DMS114 treated with DMSO at 0.1 percent for 48 hours (cell line): ENCODE data around the gene ATP2B3.

ENCODE experiments used
- DNase-seq: peaks from one replicate; lab custom pipeline; 2025; ENCODE audit not compliant: unreplicated experiment; lab: John Stamatoyannopoulos, UW

The ATP2B3 gene

GRCh38 chrX:153609917-153610835 lies 92.7 kb downstream of the ATP2B3 start:
- peak; percentile 37 for DNase-seq

- DNase-seq = no peak
Observed at GRCh38 chrX:153610836-153611213, 93.4 kb downstream of the ATP2B3 start.

- DNase-seq = no peak
Observed at GRCh38 chrX:153611298-153612095, 94.1 kb downstream of the ATP2B3 start.

DNA sequence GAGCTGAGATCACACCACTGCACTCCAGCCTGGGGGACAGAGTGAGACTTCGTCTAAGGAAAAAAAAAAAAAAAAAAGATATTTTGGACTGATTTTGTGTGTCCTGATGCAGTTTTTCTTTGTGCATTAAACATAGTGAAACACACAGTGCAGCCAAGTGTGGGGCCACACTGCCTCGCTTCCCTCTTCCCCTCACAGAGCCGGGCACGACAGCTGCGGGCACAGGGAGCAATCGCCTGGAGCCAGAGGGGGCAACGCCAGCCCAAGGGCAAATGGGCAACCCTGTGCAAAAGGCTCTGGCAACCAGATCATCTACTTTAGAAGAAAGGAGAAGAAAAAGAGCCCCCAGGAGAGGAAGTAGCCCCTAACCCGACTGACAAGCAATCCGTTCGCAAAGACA lies 95.0 kb downstream of the ATP2B3 start:
- no peak for DNase-seq

- no peak for DNase-seq
Observed at GRCh38 chrX:153614818-153615217, 97.4 kb downstream of the ATP2B3 start.

DNA sequence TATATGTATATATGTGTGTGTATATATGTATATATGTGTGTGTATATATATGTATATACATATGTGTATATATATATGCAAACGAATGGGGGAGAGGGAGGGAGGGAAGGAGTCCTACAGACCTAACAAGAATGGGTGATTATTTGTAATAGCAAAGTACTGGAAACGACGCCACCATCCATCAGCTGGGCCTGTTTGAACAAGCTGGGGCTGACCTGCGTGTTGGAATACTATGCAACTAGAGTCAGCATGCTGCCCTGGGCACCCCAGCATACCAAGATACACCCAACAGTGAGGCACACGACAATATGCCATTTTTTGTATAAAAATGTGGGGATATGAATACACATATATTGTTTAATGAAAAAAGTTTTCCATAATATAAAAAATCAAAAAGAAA lies 103.1 kb downstream of the ATP2B3 start:
- no peak for DNase-seq

DNA sequence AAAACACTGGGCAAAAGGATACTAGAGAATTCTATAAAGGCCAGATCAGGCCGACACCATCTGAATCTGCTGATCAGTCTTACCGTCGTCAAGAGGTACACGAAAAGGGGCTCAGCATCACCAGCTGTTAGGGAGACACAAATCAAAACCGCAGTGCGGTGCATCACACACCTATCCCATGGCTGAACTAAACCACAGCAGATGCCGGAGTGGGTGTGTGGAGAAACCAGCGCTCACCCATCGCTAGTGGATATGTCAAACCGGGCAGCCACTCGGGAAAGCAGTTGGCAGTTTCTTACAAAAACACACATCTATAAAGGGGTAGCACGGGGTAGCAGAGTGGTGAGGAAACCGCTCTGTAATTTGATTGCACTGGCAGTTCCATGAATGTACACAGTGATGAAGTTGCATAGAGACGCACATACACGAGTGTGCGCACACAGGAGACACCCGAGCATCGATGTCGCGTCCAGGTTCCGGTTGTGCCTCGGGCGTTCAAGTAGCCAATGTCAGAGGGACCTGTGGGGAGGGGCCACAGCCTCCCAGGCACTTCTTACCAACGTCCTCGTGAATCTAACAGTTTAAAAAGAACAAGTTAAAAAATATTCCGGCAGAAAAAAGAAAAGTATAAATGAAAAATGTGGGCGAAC lies 104.6 kb downstream of the ATP2B3 start:
- DNase-seq = no peak

DNA sequence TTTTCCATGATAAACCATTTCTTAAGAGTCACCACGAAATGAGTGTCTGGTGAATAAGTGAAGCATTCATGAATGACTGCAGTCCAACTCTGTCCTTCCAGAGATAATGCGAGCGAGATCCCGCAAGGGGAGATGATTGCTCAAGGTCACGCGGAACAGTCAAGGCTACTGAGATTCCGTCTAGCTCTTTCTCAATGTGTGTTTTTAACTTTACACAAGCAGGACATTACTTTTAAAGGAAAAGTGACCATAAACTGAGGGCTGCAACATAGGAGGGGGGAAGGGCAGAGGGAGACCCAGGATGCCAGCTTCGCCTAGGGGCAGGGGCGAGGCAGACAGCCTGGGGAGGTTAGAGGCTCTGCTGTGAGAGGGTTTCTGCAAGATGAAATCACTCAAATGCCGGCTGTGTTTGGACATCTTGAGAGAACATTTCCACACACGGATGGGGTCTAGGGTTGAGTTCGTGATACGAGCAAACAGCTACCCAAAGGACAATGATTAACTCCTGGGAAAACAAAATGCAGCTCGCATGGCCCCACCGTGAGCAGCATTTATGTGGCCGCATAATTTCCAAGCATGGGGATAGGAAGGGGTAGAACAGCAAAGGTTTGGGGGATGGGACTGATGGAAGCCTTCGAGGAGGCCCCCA lies 105.3 kb downstream of the ATP2B3 start:
- DNase-seq = no peak

DNA sequence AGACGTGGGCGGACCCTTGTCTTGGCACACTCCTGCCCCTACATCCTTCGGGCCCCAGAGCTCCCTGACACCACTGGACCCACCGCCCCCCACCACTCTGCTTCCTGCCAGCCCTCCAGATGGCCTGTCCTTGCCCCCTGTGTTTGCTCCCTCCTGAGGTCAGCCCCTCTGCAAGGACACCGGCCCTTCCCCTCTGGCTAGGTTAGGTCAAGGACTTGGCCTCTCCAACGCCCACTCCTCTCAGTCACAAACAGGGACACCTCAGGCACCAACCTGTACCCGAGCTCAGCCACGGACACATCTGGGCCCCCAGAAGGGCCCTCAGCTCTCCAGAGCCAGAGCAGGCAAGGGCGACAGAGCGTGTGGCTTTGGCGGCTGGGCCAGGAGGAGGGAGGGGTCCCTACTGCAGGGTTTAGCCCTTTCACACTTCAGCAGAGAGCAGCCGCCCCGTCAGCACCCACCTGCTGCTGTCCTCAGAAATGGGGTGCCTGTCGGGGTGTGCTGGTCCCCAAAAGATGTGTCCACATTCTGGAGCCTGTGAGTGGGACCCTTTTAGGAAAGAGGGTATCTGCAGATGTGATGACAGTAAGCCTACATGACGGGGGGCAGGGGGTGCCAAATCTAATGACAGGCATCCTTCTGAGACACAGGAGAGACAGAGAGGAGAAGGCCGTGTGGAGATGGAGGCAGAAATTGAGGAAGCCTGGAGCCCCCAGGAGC lies 106.0 kb downstream of the ATP2B3 start:
- DNase-seq = no peak

- no peak for DNase-seq
Observed at GRCh38 chrX:153624196-153625091, 107.0 kb downstream of the ATP2B3 start.

GRCh38 chrX:153625271-153626024 lies 108.0 kb downstream of the ATP2B3 start:
- no peak for DNase-seq

DNA sequence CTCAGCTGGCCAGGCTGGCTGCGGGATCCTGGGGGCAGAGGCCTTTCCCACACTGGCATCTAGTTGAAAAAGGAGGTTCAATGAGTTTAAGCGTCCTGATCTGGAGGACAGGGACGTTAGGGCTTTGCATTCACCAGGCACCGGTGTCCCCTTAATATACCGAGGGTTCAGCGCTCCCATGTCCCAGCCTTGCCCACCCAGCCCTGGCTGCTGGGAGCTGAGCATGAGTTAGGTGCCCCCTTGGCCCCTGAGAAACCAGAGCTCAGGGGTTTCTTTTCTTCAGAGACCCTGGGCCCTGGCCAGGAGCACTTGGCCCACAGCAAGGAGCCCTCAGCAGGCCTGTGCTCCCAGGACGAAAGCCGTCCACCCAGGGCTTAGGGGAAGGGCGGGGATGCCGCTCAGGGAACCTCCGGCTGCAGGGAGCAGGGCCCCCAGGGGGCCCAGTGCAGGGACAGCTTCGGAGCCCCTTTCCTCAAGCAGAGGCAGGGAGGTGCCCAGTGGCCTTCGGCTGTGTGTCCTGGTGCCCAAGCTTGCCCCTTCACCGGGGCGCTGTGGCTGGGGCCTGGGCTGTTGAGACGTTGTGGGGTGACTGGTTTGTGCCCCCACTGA lies 108.7 kb downstream of the ATP2B3 start:
- DNase-seq = no peak

DNA sequence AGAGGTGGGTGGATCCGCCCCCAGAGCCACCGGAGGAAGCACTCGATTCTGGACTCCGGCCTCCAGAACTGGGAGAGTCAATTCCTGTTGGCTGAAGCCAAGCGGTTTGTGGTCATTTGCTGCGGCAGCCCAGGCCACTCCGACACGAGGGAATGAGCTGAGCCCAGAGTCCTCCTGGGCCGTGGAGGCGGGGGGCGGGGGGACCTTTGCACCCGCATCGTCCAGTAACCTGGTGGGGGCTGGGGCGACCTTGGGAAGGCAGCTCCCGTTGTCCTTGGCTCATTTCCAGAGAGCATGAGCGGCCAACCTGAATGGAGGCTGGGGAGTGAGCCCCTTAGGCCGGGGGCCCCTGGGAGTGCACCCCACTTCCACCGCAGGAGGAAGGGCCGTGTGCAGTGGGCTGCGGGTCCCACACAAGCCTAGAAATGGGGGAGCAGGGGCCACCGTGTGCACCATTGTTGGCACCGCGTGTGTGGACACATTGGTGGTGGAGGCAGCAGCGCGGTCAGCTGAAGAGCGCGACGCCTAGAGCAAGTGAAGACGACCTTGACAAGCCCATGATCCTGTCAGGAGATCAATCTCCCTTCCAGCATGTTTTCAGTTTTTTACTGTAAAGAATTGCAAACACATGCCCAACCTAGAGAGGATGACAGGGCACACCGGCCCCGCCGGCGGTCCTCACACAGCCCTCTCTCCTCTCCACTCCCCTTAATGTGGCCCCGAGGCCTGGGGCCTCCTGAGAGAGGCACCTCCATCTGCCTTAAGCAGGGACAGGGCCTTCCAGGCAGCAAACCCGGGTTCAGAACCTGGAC lies 109.6 kb downstream of the ATP2B3 start:
- DNase-seq = no peak

- no peak for DNase-seq
Observed at GRCh38 chrX:153627675-153628111, 110.3 kb downstream of the ATP2B3 start.

- no peak for DNase-seq
Observed at GRCh38 chrX:153628129-153628528, 110.7 kb downstream of the ATP2B3 start.

DNA sequence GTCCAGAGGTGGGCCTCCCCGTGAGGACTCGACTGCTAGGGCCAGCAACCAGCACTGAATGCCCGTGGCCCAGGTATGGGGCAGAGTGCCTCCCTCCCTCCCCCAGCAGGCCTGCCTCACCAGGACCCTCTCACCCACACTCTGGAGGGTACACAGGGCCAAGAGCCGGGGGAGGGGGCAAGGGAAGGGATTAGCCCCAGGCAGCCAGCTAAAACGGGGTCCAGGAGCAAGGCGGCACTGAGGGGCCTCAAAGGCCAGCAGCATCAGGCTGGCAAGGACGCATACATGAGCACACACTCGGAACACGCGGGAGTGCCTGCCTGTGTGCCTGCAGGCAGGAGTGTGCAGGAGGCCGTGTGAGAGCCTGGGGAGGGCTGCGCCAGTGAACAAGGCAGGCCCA lies 111.2 kb downstream of the ATP2B3 start:
- no peak for DNase-seq

- DNase-seq = no peak
Observed at GRCh38 chrX:153631346-153631745, 113.9 kb downstream of the ATP2B3 start.
